SK-N-SH treated with all-trans-retinoic acid at 6 μM for 48 hours (cell line): Measurements from ENCODE around the gene PRDM11.

Experiments
- ATAC-seq: fragments of 200-7000 bp; cut with Tn5 transposase; 3 replicates; pipeline ENCODE4 v1.9.1; 2020; ENCODE audit warnings: mild to moderate bottlenecking, moderate library complexity
- ARNTL ChIP-seq: fragments of 450-650 bp; formaldehyde crosslinking; IDR thresholded peaks from 2 replicates; pipeline ENCODE4 v1.5.0; 2020; ENCODE audit warnings: low read depth, mild to moderate bottlenecking, moderate library complexity, borderline replicate concordance
- BACH2 ChIP-seq: fragments of 250-450 bp; sonication (Bioruptor Pico); IDR thresholded peaks from 2 replicates; pipeline ENCODE4 v1.9.0; 2021; ENCODE audit warnings: mild to moderate bottlenecking, borderline replicate concordance
- CSDC2 ChIP-seq: fragments of 250-450 bp; sonication (Bioruptor Pico); IDR thresholded peaks from 2 replicates; pipeline ENCODE4 v1.5.0; 2020; ENCODE audit warnings: mild to moderate bottlenecking, moderate library complexity
- ESRRG ChIP-seq: fragments of 250-450 bp; sonication (Bioruptor Pico); IDR thresholded peaks from 2 replicates; pipeline ENCODE4 v1.6.1; 2021; ENCODE audit warnings: mild to moderate bottlenecking
- GLIS3 ChIP-seq: fragments of 250-450 bp; sonication (Bioruptor Pico); IDR thresholded peaks from 2 replicates; pipeline ENCODE4 v1.5.0; 2020; ENCODE audit warnings: mild to moderate bottlenecking, moderate library complexity
- ISL1 ChIP-seq: fragments of 250-450 bp; sonication (Bioruptor Pico); IDR thresholded peaks from 2 replicates; pipeline ENCODE4 v2.1.2; 2022; ENCODE audit warnings: mild to moderate bottlenecking, moderate library complexity
- OSR1 ChIP-seq: fragments of 250-450 bp; sonication (Bioruptor Pico); IDR thresholded peaks from 2 replicates; pipeline ENCODE4 v1.8.0; 2022; ENCODE audit warnings: moderate library complexity, mild to moderate bottlenecking, inconsistent platforms
- PPARA ChIP-seq: fragments of 250-450 bp; sonication (Bioruptor Pico); IDR thresholded peaks from 2 replicates; pipeline ENCODE4 v1.5.0; 2020; ENCODE audit warnings: mild to moderate bottlenecking, borderline replicate concordance
- RARB ChIP-seq: fragments of 250-450 bp; sonication (Bioruptor Pico); IDR thresholded peaks from 2 replicates; pipeline ENCODE4 v1.8.0; 2021; ENCODE audit warnings: mild to moderate bottlenecking, moderate library complexity
- SNAI2 ChIP-seq: fragments of 250-450 bp; sonication (Bioruptor Pico); IDR thresholded peaks from 2 replicates; pipeline ENCODE4 v1.5.0; 2020; ENCODE audit warnings: mild to moderate bottlenecking, moderate library complexity
- TCF4 ChIP-seq: fragments of 250-450 bp; sonication (Bioruptor Pico); IDR thresholded peaks from 2 replicates; pipeline ENCODE4 v1.8.0; 2021; ENCODE audit warnings: mild to moderate bottlenecking, moderate library complexity, borderline replicate concordance
- TOX ChIP-seq: fragments of 250-450 bp; sonication (Bioruptor Pico); IDR thresholded peaks from 2 replicates; pipeline ENCODE4 v1.8.0; 2021; ENCODE audit warnings: mild to moderate bottlenecking, moderate library complexity, borderline replicate concordance
- ZC3H10 ChIP-seq: fragments of 250-450 bp; sonication (Bioruptor Pico); IDR thresholded peaks from 2 replicates; pipeline ENCODE4 v1.5.1; 2021; ENCODE audit warnings: mild to moderate bottlenecking, moderate library complexity
- ZFP3 ChIP-seq: fragments of 250-450 bp; sonication (Bioruptor Pico); IDR thresholded peaks from 2 replicates; pipeline ENCODE4 v1.5.0; 2020; ENCODE audit warnings: mild to moderate bottlenecking, moderate library complexity
- ZFP30 ChIP-seq: fragments of 450-650 bp; formaldehyde crosslinking; IDR thresholded peaks from 2 replicates; pipeline ENCODE4 v1.5.0; 2022; ENCODE audit warnings: mild to moderate bottlenecking, moderate library complexity
- ZNF565 ChIP-seq: fragments of 450-650 bp; formaldehyde crosslinking; conservative IDR thresholded peaks from 2 replicates; pipeline ENCODE4 v1.5.0; 2020; ENCODE audit warnings: low read depth, mild to moderate bottlenecking, moderate library complexity
- ZNF70 ChIP-seq: fragments of 450-650 bp; formaldehyde crosslinking; IDR thresholded peaks from 2 replicates; pipeline ENCODE4 v1.5.0; 2020; ENCODE audit warnings: mild to moderate bottlenecking, moderate library complexity
- ZNF8 ChIP-seq: fragments of 450-650 bp; formaldehyde crosslinking; IDR thresholded peaks from 2 replicates; pipeline ENCODE4 v1.5.0; 2020; ENCODE audit warnings: mild to moderate bottlenecking, moderate library complexity
- TF ChIP-seq, protein P1 (sequence below): fragments of 250-450 bp; sonication (Bioruptor Pico); IDR thresholded peaks from 2 replicates; pipeline ENCODE4 v1.5.0; 2020; ENCODE audit warnings: mild to moderate bottlenecking, moderate library complexity
- TF ChIP-seq, protein P2 (sequence below): fragments of 250-450 bp; sonication (Bioruptor Pico); IDR thresholded peaks from 2 replicates; pipeline ENCODE4 v1.5.1; 2021; ENCODE audit warnings: mild to moderate bottlenecking, moderate library complexity
- TF ChIP-seq, protein P3 (sequence below): fragments of 250-450 bp; sonication (Bioruptor Pico); IDR thresholded peaks from 2 replicates; pipeline ENCODE4 v1.5.1; 2020; ENCODE audit warnings: low read depth, mild to moderate bottlenecking, moderate library complexity

PRDM11 gene

DNA sequence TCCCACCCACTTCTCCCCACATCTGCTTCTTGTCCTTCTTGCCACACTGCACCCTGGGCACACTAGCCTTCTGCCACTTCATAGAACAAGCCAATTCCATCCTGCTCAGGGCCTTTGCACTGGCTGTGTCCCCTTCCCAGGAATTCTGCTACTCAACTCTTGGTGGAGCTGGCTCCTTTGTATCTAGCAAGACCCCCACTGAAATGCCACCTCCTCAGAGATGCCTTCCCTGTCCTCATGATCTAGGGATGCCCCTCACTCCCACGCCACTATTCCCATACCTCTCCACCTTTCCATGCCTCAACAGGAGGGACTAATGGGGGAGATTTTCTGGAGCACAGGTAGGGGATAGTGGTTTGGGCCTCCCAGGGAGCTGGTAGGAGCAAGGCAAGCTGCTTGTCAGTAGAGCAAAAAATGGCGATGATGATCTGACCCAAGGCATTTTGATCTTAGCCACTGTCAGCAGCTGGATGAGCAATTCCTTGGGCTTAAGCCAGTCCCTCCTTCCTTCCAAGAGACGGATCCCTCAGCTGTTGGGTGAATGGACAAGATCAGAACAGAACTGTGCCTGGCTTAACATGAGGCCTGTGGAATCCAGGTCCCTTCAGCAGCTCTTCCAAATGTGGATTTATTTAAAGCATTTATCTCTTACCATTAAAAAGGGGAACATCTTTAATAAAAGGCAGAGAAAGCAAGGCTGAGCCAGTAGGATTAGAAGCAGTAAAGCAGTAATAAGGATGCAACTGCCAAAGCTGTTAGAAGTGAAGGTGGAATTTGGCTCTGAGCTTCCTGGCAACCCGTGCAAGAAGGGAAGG, 4.0 kb upstream of the PRDM11 start (continued):
- TF ChIP-seq TOX (CRISPR knock-in tag) = no peak
- no peak for TF ChIP-seq ZNF565 (CRISPR knock-in tag)
- no peak for TF ChIP-seq ZFP3 (CRISPR knock-in tag)
- TF ChIP-seq, protein P1, sequence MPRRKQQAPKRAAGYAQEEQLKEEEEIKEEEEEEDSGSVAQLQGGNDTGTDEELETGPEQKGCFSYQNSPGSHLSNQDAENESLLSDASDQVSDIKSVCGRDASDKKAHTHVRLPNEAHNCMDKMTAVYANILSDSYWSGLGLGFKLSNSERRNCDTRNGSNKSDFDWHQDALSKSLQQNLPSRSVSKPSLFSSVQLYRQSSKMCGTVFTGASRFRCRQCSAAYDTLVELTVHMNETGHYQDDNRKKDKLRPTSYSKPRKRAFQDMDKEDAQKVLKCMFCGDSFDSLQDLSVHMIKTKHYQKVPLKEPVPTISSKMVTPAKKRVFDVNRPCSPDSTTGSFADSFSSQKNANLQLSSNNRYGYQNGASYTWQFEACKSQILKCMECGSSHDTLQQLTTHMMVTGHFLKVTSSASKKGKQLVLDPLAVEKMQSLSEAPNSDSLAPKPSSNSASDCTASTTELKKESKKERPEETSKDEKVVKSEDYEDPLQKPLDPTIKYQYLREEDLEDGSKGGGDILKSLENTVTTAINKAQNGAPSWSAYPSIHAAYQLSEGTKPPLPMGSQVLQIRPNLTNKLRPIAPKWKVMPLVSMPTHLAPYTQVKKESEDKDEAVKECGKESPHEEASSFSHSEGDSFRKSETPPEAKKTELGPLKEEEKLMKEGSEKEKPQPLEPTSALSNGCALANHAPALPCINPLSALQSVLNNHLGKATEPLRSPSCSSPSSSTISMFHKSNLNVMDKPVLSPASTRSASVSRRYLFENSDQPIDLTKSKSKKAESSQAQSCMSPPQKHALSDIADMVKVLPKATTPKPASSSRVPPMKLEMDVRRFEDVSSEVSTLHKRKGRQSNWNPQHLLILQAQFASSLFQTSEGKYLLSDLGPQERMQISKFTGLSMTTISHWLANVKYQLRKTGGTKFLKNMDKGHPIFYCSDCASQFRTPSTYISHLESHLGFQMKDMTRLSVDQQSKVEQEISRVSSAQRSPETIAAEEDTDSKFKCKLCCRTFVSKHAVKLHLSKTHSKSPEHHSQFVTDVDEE (CRISPR knock-in tag) = no peak
- no peak for TF ChIP-seq ESRRG

DNA sequence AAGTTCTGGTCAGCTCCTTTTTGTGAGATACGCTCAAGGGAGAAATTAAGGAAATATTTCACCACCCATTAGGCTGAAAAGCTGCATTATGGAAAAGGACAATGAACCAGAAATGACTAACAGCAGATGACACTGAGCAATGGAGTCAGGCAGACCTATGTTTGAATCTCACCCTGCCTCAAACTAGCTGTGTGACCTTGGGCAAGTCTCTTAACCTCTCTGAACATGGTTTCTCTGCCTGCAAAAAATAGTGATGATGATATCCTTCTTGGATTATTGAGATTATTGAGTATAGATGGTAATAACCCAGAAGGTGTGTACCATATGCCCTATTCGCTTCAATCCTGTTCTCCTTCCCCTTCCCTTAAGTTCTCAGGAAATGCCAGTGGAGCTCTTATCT, 2.9 kb upstream of the PRDM11 start:
- no peak for TF ChIP-seq GLIS3 (CRISPR knock-in tag)
- TF ChIP-seq, protein P1 (CRISPR knock-in tag) = no peak
- no peak for TF ChIP-seq PPARA
- TF ChIP-seq ZNF8 = no peak
- TF ChIP-seq SNAI2 (CRISPR knock-in tag) = no peak
- TF ChIP-seq BACH2 (CRISPR knock-in tag) = no peak
- no peak for TF ChIP-seq CSDC2 (CRISPR knock-in tag)
- TF ChIP-seq, protein P2, sequence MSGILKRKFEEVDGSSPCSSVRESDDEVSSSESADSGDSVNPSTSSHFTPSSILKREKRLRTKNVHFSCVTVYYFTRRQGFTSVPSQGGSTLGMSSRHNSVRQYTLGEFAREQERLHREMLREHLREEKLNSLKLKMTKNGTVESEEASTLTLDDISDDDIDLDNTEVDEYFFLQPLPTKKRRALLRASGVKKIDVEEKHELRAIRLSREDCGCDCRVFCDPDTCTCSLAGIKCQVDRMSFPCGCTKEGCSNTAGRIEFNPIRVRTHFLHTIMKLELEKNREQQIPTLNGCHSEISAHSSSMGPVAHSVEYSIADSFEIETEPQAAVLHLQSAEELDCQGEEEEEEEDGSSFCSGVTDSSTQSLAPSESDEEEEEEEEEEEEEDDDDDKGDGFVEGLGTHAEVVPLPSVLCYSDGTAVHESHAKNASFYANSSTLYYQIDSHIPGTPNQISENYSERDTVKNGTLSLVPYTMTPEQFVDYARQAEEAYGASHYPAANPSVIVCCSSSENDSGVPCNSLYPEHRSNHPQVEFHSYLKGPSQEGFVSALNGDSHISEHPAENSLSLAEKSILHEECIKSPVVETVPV = no peak
- TF ChIP-seq, protein P3, sequence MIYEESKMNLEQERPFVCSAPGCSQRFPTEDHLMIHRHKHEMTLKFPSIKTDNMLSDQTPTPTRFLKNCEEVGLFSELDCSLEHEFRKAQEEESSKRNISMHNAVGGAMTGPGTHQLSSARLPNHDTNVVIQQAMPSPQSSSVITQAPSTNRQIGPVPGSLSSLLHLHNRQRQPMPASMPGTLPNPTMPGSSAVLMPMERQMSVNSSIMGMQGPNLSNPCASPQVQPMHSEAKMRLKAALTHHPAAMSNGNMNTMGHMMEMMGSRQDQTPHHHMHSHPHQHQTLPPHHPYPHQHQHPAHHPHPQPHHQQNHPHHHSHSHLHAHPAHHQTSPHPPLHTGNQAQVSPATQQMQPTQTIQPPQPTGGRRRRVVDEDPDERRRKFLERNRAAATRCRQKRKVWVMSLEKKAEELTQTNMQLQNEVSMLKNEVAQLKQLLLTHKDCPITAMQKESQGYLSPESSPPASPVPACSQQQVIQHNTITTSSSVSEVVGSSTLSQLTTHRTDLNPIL (CRISPR knock-in tag) = no peak
- no peak for TF ChIP-seq TCF4 (CRISPR knock-in tag)
- no peak for TF ChIP-seq ZC3H10 (CRISPR knock-in tag)
- ATAC-seq = no peak

DNA sequence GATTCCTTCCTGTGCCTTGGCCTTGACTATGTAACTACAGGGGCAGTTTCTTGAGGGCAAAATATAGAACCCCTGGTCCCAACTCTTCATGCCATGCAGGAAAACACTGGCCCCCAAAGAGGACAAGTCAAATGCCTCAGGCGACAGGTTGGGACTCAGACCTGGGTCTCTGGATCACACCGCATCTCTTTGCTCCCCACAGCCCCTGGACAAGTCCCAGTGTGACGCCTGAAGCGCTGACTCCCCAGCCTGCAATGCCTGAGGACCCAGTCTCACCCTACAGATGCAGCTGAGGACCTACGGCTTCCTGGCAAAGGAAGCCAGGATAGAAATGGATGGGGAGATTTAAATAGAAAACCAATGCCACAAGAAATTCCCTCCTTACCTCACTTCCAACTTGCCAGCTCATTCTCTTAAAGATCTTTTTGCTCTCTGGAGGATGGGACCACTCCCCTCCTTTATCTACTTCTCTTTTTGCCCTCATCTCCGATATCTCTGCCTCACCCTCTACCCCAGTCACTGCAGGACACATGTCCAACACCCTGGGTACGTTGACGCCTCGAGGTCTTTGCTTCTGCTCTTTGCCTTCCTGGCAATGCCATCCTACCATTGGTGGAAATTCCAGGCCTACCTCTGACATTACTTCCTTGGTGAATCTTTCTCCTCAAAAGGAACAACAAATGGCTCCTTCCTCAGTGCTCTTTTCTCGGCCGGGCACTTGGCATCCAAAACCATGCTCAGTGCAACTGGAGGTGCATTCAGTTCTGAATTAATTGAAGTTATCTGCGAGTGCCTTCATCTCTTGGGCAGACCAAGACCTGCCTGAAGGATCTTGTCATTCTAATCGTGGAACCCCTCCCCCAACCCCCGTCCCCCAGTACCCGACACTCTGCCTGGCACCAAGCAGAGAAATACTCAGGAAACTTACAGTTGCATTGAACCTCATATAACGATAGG, 2.0 kb upstream of the PRDM11 start:
- ATAC-seq = no peak
- TF ChIP-seq ZFP30 (CRISPR knock-in tag) (no peak), ESRRG (no peak), ZNF8 (no peak), ZNF70 (CRISPR knock-in tag) (no peak), GLIS3 (CRISPR knock-in tag) (no peak), ZNF565 (CRISPR knock-in tag) (no peak), ARNTL (CRISPR knock-in tag) (no peak), RARB (CRISPR knock-in tag) (no peak), OSR1 (CRISPR knock-in tag) (no peak), ZC3H10 (CRISPR knock-in tag) (no peak), BACH2 (CRISPR knock-in tag) (no peak), ISL1 (CRISPR knock-in tag) (no peak)
- TF ChIP-seq, protein P2 = no peak
- TF ChIP-seq, protein P3 (CRISPR knock-in tag) = no peak
- TF ChIP-seq, protein P1 (CRISPR knock-in tag) = no peak
